HL-60/S4 treated with phorbol 12-myristate 13-acetate at 8.2 ng/mL for 4 days and 3 days (cell line): ENCODE measurements around the gene MIS12.

Experiments
- in situ Hi-C: fragments of 300-500 bp; cut with MboI; formaldehyde crosslinking; loops from 2 replicates; pipeline ENCODE4 v1.15.0; 2022; ENCODE audit warnings: low sequenced_read_pairs

The MIS12 gene, protein sequence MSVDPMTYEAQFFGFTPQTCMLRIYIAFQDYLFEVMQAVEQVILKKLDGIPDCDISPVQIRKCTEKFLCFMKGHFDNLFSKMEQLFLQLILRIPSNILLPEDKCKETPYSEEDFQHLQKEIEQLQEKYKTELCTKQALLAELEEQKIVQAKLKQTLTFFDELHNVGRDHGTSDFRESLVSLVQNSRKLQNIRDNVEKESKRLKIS

DNA sequence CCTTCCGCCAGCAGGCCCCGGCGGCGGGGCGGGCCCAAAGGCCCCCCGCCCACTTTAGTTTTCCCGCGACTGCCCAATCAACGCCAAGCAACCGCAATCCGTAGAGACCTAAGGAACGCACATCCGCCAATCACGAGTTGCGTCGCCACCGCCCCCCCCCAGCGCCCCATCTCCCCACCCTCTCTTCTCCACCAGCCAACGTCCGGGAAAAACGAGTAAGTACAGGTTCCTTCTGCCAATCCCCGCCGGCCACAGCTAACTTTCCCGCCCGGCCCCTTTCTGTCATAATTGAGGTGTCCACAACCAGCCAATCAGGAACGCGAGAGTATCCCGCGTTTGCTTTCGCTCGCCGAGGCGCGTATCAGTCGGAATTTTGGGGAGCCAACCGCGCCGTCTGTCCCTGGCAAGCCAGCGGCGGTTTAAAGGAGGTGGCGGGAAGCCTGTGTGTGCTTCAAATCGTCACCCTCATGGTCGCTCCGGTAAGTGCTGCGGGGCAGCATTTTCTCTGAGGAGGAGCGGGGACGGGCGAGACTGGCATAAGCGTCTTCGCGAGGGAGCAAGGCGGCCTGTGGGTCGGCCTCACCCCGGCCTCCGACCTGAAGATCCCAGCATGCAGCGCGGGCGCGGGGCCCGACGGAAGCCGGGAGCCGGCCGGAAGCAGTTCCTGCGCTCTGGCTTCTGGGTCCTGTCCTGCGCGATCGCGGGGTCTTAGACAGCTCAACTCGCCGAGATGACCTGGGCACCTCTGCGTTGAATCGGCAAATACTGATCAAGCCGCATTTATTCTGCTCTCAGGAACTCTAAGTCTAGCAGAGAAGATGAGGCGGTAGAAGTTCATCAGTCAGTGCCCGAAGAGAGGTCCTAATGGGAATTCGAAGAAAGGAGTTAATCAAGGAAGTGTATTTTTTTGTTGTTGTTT lies at the start of gene MIS12:
TSS of gene MIS12 (plus strand) at position 361 of the 919 bp plus-strand sequence. CDS start 2,297 bp downstream, outside the sequence.
- in situ Hi-C loops: no loop called here

DNA sequence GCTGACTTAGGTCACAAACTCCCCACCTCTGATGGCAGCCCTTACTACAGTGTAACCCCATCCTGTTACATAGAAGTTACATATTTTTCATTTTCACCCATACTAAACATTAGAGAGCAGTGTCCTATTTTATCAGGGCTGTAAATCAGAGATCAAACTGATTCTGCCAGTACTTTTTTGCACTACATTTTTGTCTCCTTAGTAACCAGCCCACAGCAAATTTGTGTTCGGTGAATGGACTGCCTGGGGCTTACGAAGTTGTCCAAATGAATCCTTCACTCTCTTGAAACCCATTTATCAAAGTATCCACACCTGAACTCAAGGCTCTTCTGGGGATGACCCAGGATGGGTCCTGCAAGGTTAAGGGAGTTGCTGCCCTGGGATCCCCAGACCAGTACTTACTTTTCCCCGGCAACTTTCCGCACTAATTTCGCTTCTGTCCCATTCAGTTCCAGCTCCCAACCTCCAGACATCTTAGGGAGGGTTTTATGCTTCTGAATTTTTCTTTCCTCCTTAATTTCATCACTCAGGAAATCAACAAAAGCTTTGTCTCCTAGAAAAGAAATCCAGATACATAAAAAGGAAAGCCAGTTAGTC lies 48.5 kb upstream of the MIS12 start:
- in situ Hi-C loops: no loop called here

DNA sequence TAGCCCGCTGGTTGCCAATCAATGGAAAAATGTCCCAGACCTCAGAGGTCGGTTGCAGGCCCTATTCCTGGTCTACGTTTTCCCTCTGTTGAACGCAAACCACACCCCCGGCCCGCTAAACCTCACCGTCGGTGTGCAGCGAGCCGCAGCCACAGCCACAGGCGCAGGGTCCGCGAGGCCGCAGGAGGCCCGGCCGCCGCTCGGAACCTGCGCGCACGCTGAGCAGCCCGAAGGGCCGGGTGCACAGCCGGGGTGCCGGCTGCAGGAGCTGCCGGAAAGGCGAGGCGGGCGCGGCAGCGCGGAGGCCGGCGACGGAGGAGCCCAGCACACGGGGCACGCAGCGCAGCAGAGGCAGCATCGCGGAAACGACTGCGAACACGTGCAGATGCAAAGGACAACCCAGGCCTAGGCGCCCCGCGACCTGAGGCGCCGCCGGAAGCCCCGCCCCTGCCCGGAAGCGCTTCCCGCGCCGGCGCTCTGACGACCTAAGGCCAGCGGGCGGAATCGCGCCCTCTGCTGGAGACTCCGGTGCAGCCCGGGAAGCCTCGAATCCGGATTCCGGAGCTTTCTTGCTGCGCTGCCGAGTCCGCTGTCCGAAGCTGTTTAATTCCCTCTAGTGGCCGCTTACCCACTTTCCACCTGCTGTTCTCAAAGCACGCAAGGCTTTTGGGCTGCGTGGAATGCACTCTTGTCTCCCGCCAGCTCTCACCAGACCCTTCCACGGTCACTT lies 47.5 kb upstream of the MIS12 start, which contains the start of gene C1QBP:
TSS of gene C1QBP (minus strand) at position 440 of the 730 bp plus-strand sequence. CDS start at position 358, 82 bp downstream.
- in situ Hi-C loops: no loop called here

DNA sequence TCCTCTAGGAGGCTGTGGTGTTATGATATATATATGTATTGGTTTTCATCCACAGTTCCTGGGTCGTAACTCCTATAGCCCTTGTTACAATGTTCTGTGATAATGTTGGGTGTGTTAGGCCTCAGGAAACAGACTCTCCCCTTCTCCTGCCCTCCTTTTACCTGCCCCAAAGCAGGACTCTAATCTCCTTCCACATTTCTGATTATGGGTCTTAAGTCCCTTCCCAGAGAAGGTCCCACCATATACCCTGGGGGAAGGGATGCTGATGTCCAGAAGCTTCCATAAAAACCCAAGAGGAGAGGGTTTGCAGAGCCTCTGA lies 47.0 kb upstream of the MIS12 start:
- in situ Hi-C loops: no loop called here

DNA sequence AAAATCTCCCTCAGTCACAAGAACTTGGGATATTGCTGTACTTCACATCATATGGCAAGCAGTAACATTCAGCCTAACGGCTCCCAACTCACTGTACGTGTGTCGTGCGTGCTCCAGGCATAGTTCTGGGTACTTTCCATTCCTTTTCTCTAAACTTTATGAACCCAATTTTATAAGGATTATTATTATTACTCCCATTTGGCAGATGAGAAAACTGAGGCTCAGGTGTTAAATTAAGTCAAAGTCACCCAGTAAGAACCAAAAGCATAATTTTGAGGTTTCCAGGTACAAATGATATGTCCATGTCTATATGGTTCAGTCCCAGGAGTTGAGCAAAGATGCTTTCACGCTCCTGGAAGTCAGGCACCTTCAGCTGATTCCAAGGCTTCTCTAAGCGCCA lies 42.6 kb upstream of the MIS12 start:
- in situ Hi-C loops: no loop called here

DNA sequence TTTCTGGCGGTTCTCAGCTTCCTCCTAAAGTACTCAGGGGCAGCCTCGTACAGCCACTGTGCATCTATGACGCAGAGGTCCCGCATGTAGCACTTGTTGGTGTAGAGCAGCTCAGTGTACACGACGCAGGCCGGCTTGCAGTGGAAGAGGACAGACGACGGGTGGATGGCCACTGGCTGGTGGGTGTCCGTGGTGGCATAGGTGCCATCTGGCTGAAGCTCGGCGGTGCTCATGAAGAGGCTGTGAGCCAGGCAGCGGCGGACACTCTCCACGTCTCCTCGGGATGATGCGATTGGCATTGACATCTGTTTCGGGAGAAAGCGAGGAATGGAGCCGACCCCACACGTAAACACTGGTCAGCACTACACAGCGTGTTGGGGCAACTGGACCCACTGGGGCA lies 42.2 kb upstream of the MIS12 start:
- in situ Hi-C loops: no loop called here

DNA sequence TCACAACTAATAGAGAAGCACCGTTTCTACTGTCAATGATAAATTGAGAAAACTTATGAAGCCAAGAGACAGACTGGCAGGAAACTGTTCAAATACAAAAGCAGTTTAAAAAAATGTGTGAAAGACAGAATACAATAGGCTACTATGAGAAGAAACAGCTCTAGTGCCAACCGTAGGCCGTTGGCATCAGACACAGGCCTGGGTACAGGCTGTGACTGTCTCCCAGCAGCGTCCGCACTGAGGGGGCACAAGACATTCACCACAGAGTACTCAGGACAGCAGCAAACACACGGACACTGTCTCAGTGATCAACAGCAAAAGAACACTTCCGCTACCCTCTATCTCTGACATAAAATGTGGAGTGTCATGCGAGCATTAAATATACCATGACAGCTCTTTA lies 39.6 kb upstream of the MIS12 start:
- in situ Hi-C loops: no loop called here

DNA sequence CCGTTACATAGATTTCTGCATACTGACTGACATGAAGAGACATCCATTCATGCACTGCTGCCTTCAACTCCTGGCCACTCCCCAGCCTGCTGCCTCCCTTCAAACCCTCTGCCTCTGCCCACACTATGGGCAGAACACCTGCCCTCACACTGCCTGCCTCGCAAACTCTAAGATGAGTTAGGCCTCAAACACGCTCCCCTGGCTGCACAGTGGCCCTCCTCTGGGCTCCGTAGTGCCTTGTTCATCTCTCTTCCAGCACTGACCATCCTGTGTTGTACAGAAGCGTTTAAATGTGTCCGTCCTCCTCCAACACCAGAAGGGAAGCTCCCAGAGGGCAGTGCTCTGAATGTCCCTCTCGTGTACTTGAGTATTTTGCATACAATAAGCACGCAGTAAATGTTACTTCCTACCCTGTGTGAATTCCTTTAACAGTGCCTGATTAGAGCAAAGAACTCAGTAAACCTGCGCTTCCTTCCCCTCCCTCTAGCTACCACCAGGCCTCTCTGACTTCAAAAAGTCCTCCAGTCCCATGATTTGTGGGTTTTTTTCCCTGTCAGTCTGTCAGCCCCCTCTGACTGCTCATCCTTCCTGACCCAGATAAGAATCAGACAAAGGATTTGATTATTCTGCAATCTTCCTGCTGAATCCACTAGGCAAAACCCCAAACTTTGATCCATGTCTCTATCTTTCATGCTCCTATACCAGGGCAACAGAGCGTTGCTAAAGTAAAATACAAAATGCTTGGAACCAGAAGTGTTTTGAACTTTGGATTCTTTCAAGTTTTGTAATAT lies 21.5 kb upstream of the MIS12 start:
- in situ Hi-C loops: no loop called here

DNA sequence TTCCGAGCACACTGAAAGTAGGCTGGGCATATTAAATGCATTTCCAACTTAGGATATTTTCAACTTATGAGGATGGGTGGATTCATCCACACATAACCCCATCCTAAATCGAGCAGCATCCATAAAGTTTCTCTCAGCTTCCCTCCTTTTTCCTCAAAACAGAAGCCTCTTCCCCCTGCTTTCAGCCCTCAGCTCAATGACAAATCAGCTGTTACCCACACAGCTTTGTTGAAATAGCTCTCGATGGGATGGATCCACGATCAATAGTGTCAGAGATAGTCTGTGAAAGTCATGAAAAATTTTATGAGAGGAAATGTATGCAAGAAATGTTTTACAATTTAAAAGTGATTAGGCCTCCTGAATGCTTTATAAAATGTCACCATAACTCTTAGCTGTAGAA lies 20.1 kb upstream of the MIS12 start:
- in situ Hi-C loops: no loop called here

DNA sequence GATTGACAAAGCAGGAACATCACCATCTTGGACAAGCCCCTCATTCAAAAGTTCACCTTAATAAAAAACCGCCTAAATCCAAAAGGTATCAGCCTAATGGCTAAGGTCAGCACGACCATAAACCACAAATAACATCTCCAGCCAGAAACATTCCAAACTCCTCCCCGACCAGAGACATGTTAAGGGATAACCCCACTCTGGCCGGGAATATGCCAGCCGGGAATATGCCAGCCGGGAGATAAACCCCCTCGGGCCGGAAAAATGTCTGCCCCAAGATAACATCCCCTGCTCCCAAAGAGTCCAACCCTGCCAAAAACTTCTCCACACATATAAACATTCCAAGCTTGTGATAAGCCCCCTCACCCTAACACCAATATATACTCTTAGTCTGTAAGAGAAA lies 18.9 kb upstream of the MIS12 start:
- in situ Hi-C loops: no loop called here

DNA sequence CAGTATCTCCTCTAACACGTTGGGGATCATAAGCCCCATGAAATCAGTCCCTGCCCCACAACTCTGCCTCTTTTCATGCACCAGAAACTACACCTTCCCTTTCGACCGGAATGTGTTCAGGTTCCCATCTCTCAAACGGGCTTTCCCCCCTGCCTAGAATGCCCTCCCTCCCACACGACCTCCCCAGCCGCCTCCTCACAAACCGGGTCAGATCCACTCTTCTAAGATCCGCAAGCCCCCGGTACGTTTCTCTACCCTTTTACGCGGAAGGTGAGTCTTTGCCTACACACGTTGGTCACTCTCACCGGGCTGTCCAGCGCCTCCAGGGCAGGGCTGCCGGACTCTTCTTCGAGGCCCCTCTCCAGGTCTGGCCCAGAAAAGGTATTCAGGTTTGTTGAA lies 18.3 kb upstream of the MIS12 start:
- in situ Hi-C loops: no loop called here

DNA sequence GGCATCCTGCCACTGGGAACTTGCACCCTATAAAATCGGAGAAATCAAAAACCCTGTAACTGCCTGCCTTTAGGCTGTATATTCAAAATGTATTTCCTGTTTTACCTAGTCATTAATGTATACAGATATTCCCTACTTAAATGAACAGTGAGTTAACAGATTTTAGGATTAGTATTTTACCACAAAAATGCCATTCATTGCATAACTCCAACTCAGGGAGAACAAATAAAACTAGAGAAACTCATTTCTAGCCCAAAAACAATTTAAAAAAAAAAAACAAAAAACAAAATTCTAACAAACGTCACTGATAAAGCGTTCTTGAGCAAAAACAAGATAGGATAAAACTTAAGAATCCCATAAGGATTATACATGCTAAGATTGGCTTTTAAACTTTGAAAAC lies 13.9 kb upstream of the MIS12 start:
- in situ Hi-C loops: no loop called here

DNA sequence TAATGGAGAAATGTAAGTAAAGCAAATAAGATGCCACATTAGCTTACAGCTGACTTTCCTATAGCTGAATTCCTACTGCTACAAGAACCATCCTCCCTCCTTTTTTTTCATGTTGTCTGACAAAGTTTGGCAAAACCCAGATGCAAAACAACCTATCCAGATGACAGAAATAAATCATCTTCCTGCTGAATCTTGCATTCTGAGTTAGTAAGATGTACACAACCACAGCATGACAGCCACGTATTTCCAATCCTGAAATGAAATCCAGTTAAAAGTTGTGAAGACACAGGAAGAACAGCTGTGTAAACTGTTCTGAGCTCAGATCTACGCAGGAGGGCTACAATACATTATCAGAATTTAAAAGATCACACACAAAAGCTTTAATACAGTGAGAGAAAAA lies 12.5 kb upstream of the MIS12 start:
- in situ Hi-C loops: no loop called here

DNA sequence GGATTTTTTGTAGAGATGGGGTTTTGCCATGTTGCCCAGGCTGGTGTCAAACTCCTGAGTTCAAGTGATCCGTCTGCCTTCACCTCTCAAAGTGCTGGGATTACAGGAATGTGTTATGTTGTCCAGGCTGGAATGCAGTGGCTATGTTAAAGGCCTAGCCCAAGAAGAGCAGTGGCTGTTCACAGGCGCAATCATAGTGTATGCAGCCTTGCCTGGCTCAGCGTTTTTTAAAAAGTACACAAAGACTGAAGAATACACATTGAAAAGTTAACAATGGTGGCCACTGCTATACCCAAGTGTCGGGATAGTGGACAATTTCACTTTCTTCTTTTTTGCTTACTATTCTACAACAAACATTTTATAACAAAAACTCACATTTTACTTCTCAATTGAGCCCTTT lies 7.4 kb upstream of the MIS12 start:
- in situ Hi-C loops: no loop called here

DNA sequence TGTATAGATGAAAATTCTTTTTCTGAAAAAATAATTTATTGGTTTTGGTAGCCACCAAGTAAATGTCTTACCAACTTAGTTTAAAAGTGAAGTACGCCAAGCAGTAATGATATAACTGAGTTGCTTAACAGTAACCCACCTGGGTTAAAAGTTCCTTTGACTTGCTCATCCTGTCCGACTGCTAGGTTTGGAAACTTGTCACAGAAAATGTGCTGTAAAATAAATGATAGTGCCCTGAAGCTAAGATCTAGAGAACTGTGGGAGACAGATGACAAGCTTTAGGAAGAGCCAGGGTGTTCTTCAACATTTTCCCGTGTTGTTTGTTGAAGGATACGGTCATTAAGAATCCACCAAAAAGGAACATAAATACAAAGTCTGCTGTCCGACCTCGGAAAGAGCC lies 5.4 kb upstream of the MIS12 start:
- in situ Hi-C loops: no loop called here

DNA sequence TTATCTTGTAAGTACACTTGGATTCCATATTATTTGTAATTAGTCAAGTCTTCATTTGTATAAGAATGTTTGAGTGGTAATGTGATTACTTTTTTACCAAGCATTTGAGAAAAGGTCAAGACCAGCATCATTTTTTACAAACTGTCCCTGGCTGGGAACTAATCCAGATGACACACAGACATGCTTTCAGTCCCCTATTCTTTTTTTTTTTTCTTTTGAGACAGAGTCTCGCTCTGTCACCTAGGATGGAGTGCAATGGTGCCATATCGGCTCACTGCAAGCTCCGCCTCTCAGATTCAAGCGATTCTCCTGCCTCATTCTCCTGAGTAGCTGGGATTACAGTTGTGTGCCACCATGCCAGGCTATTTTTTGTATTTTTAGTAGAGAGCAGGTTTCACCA lies 4.9 kb upstream of the MIS12 start:
- in situ Hi-C loops: no loop called here

DNA sequence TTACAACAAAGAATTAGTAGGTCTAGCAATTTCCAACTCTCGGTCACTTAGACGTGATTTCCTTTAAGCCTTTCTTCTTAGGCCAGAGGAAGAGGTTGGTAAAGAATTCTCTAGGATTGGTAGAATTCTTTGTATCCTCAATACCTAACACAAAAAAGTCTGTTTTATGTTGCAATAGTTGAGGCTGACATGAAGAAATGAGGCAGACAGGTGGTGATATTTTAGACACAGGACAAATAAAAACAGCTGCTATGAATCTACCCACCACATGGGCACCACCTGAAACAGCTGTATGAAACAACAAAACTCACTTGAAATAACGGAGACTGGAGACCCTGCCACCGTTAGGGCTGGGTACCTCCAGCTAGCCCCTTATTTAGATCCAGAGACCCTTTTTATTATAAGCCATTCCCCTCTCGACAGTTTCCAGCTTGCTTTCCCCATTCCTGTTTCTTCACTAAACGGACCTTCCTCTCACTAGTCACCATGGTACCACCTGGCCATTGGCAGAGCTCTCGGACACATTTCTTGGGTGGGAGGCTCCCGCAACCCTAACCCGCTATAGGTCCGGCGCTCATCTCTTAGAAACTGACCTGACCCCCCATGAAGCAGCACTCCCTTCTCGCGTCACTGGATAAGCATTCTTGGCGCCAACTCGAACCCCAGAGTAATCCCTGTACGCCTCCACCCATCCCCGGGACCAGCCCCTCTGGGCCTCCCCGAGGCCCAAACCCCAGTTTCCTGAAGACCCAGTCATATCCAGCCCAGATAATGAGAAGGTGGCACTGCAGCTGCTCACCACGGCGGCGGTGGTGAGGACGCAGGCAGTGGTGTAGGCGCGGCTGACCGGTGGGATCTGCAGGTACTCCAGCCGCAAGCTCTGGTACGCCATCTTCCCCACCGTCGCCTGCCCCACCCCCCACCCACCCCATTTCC lies 828 bp upstream of the MIS12 start, which contains the start of gene DERL2:
TSS of gene DERL2 (minus strand) at position 909 of the 936 bp plus-strand sequence. CDS start at position 892, 17 bp downstream.
- in situ Hi-C loops: no loop called here

DNA sequence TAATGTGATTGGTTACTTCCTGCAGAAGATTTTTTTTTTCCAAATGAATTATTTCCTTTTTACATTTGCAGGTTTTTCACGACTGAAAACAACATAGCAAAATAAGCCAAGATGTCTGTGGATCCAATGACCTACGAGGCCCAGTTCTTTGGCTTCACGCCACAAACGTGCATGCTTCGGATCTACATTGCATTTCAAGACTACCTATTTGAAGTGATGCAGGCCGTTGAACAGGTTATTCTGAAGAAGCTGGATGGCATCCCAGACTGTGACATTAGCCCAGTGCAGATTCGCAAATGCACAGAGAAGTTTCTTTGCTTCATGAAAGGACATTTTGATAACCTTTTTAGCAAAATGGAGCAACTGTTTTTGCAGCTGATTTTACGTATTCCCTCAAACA lies 2.4 kb downstream of the MIS12 start:
- in situ Hi-C loops: no loop called here

DNA sequence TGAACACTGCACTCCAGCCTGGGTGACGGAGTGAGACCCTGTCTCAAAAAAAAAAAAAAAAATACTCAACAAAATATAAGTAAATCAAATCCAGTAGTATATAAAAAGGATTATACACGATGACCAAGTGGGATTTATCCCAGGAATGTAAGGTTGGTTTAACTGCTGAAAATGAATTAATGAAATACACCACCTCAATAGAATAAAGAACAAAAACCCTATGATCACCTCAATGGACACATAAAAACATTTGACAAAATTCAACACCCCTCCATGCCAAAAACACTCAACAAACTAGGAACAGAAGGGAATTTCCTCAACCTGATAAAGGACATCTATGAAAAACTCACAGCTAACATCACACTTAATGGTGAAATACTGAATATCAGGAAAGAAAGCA lies 6.6 kb downstream of the MIS12 start:
- in situ Hi-C loops: no loop called here
